GM19035 (cell line): ENCODE data around the gene TCIRG1.

Source experiments
- ATAC-seq: cut with Tn5 transposase; IDR thresholded peaks from one replicate; pipeline ENCODE4 v1.9.1; 2021; ENCODE audit not compliant: unreplicated experiment

TCIRG1 gene

GRCh38 chr11:68017980-68018729 is 20.7 kb upstream of the TCIRG1 start:
- ATAC-seq = no peak

DNA sequence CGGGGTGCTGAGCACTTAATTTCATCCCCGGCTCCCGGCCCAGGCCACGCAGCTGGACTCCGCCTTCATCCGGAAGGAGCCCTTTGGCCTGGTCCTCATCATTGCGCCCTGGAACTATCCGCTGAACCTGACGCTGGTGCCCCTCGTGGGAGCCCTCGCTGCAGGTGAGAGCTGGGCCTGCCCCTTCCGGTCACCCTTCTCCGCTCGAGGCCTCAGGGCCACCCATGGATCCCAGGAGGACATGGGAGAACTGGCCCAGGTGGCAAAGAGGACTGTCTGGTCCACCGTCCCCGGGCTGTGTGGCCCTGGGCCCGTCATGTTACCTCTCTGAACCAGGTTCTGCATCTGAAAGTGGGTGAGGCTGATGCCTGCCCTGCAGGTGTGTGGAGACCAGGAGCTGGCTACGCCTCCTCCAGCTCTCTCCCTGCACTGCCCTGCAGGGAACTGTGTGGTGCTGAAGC is 20.1 kb upstream of the TCIRG1 start:
- no peak for ATAC-seq

DNA sequence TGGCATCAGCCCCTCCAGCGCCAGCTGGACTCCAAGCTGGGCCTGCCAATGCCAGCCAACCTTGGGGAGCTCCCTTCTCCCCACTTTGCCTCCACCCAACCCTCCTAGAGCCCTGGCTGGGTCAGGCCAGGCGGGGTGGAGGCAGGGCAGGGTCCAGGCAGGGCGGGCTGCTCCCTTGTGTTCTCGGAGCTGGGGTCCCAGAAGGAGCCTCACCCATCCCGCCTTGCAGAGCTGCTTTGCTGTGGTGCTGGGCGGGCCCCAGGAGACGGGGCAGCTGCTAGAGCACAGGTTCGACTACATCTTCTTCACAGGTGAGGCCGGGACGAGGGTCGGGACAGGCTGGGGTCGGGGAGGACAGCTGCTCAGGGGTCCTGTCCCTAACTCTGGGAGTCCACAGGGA is 19.3 kb upstream of the TCIRG1 start:
- no peak for ATAC-seq

GRCh38 chr11:68020575-68020974 is 18.2 kb upstream of the TCIRG1 start:
- no peak for ATAC-seq

GRCh38 chr11:68021167-68021787 is 17.5 kb upstream of the TCIRG1 start:
- no peak for ATAC-seq

GRCh38 chr11:68022531-68022930 is 16.3 kb upstream of the TCIRG1 start:
- ATAC-seq = no peak

DNA sequence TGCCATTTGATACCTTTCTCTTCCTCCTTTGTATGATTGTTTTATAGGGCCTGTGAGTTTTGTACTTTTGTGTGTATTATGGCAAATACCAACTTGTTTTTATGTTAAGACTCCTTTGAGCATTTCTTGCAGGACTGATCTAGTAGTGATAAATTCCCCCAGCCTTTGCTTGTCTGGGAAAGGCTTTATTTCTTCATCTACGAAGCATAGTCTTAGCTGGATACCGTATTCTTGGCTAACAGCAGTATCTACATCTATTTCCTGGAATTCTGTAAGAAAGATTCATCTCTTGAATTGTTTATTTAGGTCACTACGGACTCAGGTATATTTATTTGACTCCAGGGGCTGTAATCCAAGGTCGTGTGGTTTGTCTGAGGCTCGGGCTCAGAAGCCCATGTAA is 14.3 kb upstream of the TCIRG1 start:
- ATAC-seq = no peak

- ATAC-seq = no peak
Measured at GRCh38 chr11:68025047-68025446, 13.8 kb upstream of the TCIRG1 start.

- ATAC-seq = no peak
Measured at GRCh38 chr11:68026391-68027105, 12.3 kb upstream of the TCIRG1 start.

- no peak for ATAC-seq
Measured at GRCh38 chr11:68027667-68028066, 11.2 kb upstream of the TCIRG1 start.

- no peak for ATAC-seq
Measured at GRCh38 chr11:68028802-68029545, 9.9 kb upstream of the TCIRG1 start.

GRCh38 chr11:68030318-68031143 is 8.3 kb upstream of the TCIRG1 start, which contains the start of gene NDUFS8:
TSS of gene NDUFS8 (plus strand) at chr11:68030681. CDS start at chr11:68032152, 1,471 bp downstream.
- peak; percentile 91 for ATAC-seq

GRCh38 chr11:68031144-68031464 is 7.7 kb upstream of the TCIRG1 start:
- ATAC-seq = no peak

GRCh38 chr11:68032003-68032402 is 6.8 kb upstream of the TCIRG1 start:
- no peak for ATAC-seq

DNA sequence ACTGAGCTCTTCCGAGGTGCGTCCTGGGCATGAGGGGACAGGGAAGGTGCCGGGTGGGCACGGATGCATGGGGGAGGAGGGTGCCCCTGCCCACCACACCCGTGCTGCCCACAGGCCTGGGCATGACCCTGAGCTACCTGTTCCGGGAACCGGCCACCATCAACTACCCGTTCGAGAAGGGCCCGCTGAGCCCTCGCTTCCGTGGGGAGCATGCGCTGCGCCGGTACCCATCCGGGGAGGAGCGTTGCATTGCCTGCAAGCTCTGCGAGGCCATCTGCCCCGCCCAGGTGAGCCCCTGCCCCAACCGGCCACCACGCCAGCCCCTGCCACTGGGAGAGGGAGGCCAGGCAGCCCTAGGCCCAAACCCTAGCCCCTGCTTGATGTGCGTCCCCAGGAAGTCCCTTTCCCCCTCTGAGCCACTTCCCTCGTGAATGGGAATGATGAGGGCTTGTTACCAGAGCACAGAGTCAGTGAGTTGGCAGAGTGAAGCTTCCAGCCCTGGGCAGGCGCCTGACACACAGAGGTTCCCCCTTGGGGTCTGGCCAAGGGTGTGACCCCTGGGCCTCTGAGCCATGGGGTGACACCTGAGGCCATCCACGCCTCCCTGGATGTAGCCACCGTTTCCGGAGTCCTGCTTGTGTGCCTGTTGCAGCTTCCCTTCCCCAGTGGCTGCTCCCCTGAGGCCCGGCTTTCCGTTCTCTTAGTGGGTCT is 5.7 kb upstream of the TCIRG1 start:
- ATAC-seq = no peak

- ATAC-seq = no peak
Measured at GRCh38 chr11:68033708-68034045, 5.1 kb upstream of the TCIRG1 start.

GRCh38 chr11:68035266-68035876 is 3.5 kb upstream of the TCIRG1 start:
- no peak for ATAC-seq

- ATAC-seq = no peak
Measured at GRCh38 chr11:68036141-68036716, 2.6 kb upstream of the TCIRG1 start.

DNA sequence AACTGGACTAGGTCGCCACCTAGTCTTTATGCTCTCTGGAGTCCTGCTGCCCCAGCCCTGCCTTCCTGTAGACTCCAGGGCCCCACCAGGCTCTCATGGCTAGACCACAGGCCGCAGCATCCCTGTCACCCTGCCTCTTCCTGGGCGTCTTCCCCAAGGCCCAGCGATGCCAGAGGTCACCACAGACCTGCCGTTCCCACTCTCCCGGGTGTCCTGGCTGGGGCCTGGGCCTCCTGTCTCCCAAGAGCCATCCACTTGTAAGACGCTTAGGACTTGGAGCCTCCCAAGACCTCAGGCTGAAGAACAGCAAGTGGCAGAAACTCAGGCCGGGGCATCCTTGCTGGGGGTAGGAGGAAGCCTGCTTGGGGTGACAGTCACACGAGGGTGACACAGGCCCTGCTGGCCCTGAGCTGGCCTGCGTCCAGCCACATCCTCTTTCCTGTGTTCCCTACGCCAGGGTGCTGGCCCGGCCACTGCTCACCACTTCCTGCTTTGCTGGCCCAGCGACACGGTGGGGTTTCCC is 2.0 kb upstream of the TCIRG1 start:
- no peak for ATAC-seq
